Activated CD8-positive, alpha-beta memory T cell treated with anti-CD3 and anti-CD28 coated beads, Interleukin-2, amount 50 U/mL, for 4 hours (primary cell): Measurements from ENCODE around the gene DCAF5.
"Not testable (repeated sequence)": the region's sequence is repeated elsewhere in the genome, so short reads cannot be mapped to it uniquely, and the experiment has no call there.

Source experiments
- DNase-seq: peaks from one replicate; pipeline ENCODE4 v3.0.0-alpha.2; 2020

Gene DCAF5

GRCh38 chr14:69068744-69069421 is 84.0 kb downstream of the DCAF5 start:
- no peak for DNase-seq

GRCh38 chr14:69066396-69067171 is 86.3 kb downstream of the DCAF5 start:
- no peak for DNase-seq

- not testable (repeated sequence) for DNase-seq
Observed at GRCh38 chr14:69065934-69066333, 87.0 kb downstream of the DCAF5 start.

GRCh38 chr14:69064596-69064995 is 88.3 kb downstream of the DCAF5 start:
- DNase-seq = no peak

- no peak for DNase-seq
Observed at GRCh38 chr14:69059658-69060623, 93.0 kb downstream of the DCAF5 start.

GRCh38 chr14:69055999-69056788 is 96.7 kb downstream of the DCAF5 start:
- no peak for DNase-seq

GRCh38 chr14:69055125-69055524 is 97.8 kb downstream of the DCAF5 start:
- no peak for DNase-seq

GRCh38 chr14:69054030-69054429 is 98.9 kb downstream of the DCAF5 start:
- no peak for DNase-seq

GRCh38 chr14:69052181-69052601 is 100.7 kb downstream of the DCAF5 start:
- DNase-seq = no peak

GRCh38 chr14:69050240-69051184 is 102.4 kb downstream of the DCAF5 start:
- no peak for DNase-seq

GRCh38 chr14:69049675-69050074 is 103.2 kb downstream of the DCAF5 start:
- no peak for DNase-seq

GRCh38 chr14:69048456-69048855 is 104.5 kb downstream of the DCAF5 start:
- peak; percentile 31 for DNase-seq

- DNase-seq = no peak
Observed at GRCh38 chr14:69047255-69047654, 105.7 kb downstream of the DCAF5 start.

GRCh38 chr14:69046476-69046860 is 106.5 kb downstream of the DCAF5 start:
- DNase-seq = no peak

GRCh38 chr14:69045857-69046475 is 107.0 kb downstream of the DCAF5 start:
- DNase-seq = no peak

- DNase-seq = no peak
Observed at GRCh38 chr14:69044965-69045555, 107.9 kb downstream of the DCAF5 start.

GRCh38 chr14:69044296-69044695 is 108.6 kb downstream of the DCAF5 start:
- DNase-seq = no peak

GRCh38 chr14:69043596-69044260 is 109.2 kb downstream of the DCAF5 start:
- DNase-seq = no peak

- DNase-seq = no peak
Observed at GRCh38 chr14:69042787-69043444, 110.0 kb downstream of the DCAF5 start.
